T-helper 2 cell treated with Interferon-gamma antibody and Interleukin-4, amounts not matched to agents 5 μg/mL and 100 μg/mL, for 36 hours (primary cell): Measurements from ENCODE around the gene KRT80.

Experiments
- DNase-seq: peaks from one replicate; pipeline ENCODE4 v3.0.0; 2021; ENCODE audit warnings: low spot score
- H3K27ac Mint-ChIP-seq: one replicate; pipeline ENCODE4 v1.8.0; 2021; ENCODE audit warnings: mild to moderate bottlenecking, mixed read lengths
- H3K27me3 Mint-ChIP-seq: one replicate; pipeline ENCODE4 v1.8.0; 2021; ENCODE audit warnings: low read depth, mixed read lengths
- H3K36me3 Mint-ChIP-seq: one replicate; pipeline ENCODE4 v1.8.0; 2021; ENCODE audit warnings: low read depth, mixed read lengths
- H3K4me1 Mint-ChIP-seq: one replicate; pipeline ENCODE4 v1.8.0; 2021; ENCODE audit warnings: low read depth, mixed read lengths
- H3K4me3 Mint-ChIP-seq: one replicate; pipeline ENCODE4 v1.8.0; 2022; ENCODE audit warnings: mild to moderate bottlenecking, moderate library complexity, mixed read lengths
- H3K9me3 Mint-ChIP-seq: one replicate; pipeline ENCODE4 v1.8.0; 2021; ENCODE audit warnings: mixed read lengths

Gene KRT80

DNA sequence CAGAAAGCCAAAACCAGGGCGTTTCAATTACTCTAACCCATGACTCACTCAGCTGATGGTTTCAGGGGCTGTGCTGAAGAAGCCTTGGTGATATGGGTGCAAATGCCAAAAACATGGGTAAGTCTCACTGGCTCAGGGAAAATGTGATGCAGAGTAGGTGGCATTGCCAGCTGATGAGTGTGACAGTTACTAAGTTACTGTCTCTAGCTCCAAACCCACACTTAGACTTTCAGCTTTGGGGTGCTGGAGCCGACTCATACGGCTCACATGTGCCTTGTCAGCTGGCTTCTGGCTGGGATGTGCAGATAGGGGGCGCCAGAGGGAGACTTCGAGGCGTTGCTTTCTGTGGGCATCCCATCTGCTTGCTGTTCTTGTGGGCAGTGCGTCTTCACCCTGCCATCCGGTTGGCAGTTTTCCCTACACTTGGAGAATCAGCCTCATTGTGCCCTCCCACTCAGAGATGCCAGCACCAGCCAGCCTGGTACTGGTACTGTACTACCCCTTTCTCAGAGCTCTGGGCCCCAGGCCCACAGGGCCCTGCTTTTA lies 30.2 kb upstream of the KRT80 start:
- H3K4me1 Mint-ChIP-seq = no peaks in the 10 kb centered on the region
- H3K9me3 Mint-ChIP-seq = no peaks in the 10 kb centered on the region
- no peaks in the 10 kb centered on the region for H3K36me3 Mint-ChIP-seq
- no peak overlapping the region for H3K4me3 Mint-ChIP-seq
- H3K27ac Mint-ChIP-seq = no peak overlapping the region
- H3K27me3 Mint-ChIP-seq = peaks cover 40% of the 10 kb centered on the region
- DNase-seq = peak; percentile 72

DNA sequence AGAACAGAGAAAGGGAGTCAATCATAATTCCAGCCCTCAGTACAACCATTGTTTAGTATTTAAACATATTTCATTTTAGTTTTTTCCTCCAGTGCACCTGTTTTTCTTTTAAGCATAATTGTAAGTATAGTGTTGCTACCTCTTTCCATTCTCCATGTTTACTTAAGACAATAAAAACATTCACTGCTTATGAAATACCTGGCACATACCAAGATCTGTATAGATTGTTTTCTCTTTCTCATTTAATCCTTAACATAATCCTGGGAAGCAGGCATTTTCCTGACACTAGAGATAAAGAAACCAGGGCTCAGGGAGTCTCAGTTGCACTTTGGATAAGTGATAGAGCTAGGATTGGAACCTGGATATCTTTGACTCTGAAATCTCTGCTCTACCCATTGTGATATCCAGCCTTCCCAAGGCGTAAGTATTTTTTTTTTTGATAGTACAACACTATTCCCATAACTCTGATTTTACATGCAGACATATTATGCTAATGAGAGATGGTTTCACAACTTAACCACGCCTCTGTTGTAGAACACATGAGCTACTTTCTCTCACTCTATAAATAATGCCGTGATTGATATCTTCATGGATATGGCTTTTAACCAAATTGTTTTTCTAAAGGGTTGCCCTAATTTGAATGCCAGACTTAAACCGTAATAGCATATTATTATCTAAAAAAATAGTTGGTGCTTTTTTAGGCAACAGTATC lies 29.4 kb upstream of the KRT80 start:
- Mint-ChIP-seq H3K4me1 (no peaks in the 10 kb centered on the region), H3K36me3 (no peaks in the 10 kb centered on the region), H3K4me3 (no peak overlapping the region), H3K9me3 (no peaks in the 10 kb centered on the region), H3K27ac (no peak overlapping the region), H3K27me3 (peaks cover 33% of the 10 kb centered on the region)
- no peak for DNase-seq

DNA sequence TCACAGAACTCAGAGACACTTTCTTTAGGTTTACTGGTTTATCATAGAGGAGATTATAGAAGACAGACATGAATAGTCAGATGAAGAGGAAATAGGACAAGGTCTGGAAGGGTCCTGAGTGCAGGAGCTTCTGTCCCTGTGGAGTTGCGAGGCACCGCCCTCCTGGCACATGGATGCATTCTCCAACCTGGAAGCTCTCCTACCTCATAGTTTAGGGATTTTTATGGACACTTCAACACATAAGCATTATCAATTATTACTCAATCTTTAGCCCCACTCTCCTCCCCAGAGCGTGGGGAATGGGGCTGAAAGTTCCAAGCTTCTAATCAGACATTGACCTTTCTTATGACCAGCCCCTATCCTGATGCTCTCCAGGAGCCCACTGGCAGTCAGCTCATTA lies 28.7 kb upstream of the KRT80 start:
- H3K27me3 Mint-ChIP-seq = peaks cover 29% of the 10 kb centered on the region
- DNase-seq = no peak
- no peaks in the 10 kb centered on the region for H3K36me3 Mint-ChIP-seq
- H3K4me1 Mint-ChIP-seq = no peaks in the 10 kb centered on the region
- H3K4me3 Mint-ChIP-seq = no peak overlapping the region
- no peak overlapping the region for H3K27ac Mint-ChIP-seq
- H3K9me3 Mint-ChIP-seq = no peaks in the 10 kb centered on the region

DNA sequence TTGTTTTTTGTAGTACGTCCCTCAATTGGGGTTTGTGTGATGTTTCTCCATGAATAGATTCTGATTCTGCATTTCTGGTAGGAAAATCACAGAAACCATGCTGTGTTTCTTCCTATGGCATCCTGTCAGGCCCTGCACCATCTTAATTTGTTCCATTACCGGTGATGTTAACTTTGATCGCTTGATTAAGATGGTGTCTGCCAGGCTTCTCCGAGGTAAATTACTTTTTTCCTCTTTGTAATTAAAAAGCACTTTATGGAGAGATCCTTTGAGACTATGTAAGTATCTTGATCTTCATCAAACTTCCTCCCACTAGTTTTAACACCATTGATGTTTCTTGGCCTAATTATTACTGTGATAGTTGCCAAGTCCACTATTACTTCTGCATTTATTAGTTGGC lies 26.2 kb upstream of the KRT80 start:
- Mint-ChIP-seq H3K27me3 (peaks cover 13% of the 10 kb centered on the region), H3K9me3 (no peaks in the 10 kb centered on the region), H3K36me3 (no peaks in the 10 kb centered on the region), H3K4me1 (no peaks in the 10 kb centered on the region), H3K4me3 (no peak overlapping the region), H3K27ac (no peak overlapping the region)
- no peak for DNase-seq

DNA sequence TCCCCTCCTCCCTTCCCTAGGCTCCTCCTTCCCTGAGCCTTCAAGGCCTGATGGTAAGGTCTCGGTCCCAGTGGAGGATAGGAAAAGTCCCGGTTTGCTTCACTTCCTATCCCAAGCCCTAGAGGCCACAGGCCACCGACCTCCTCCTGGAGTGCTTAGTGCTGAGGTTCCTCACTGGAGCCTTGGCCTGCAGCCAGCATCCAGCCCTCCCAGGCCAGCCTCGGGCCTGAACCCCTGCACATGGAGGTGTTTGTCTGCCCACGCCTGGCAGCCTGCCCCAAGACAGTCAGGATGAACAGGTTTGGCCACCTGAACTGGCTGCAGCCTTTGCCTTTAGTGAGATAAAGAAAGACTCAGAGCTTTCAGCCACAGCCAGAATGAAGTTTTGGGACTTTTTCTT lies 25.4 kb upstream of the KRT80 start:
- Mint-ChIP-seq H3K36me3 (no peaks in the 10 kb centered on the region), H3K9me3 (no peaks in the 10 kb centered on the region), H3K4me3 (no peak overlapping the region), H3K27me3 (peaks cover 13% of the 10 kb centered on the region), H3K4me1 (no peaks in the 10 kb centered on the region), H3K27ac (no peak overlapping the region)
- DNase-seq = no peak

DNA sequence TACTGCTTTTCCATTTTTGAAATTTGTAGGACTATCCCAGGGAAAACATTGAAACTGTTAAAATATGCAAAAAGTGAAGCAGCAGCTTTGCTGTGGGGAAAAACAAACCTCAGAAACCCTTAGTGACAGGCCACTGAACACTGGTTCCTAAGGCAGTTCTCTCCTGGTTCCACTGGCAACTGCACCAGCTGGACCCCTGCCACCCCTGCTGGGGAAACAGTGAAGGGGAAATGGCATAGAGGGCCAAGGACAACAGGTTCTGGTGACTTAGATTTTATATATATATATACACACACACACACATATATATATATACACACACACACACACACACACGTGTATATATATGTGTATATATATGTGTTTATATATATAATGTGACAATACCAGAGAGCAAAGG lies 25.0 kb upstream of the KRT80 start:
- H3K27me3 Mint-ChIP-seq = peaks cover 13% of the 10 kb centered on the region
- no peak overlapping the region for H3K27ac Mint-ChIP-seq
- no peaks in the 10 kb centered on the region for H3K4me1 Mint-ChIP-seq
- H3K36me3 Mint-ChIP-seq = no peaks in the 10 kb centered on the region
- H3K4me3 Mint-ChIP-seq = no peak overlapping the region
- no peak for DNase-seq
- no peaks in the 10 kb centered on the region for H3K9me3 Mint-ChIP-seq

DNA sequence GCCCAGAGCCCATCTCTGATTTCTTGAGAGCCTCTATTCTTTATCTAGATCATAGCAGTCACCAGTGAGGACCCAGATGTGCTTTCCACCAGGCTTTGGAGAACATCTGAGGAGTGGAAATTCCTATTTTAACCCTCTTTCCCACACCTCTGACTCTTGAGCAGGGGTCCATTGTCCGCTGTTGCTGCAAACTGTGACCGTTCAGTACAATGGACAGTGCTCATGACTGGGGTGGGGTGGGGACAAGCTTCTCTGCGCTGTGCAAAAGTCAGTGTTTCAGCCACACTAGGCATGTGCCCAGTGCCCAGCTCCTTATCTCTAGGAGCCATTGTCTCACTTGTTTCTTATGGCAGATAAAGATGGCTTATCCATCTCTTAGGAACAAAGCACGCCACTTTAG lies 24.3 kb upstream of the KRT80 start:
- no peak for DNase-seq
- Mint-ChIP-seq H3K27me3 (peaks cover 16% of the 10 kb centered on the region), H3K9me3 (no peaks in the 10 kb centered on the region), H3K4me1 (no peaks in the 10 kb centered on the region), H3K27ac (no peak overlapping the region), H3K36me3 (no peaks in the 10 kb centered on the region), H3K4me3 (no peak overlapping the region)

DNA sequence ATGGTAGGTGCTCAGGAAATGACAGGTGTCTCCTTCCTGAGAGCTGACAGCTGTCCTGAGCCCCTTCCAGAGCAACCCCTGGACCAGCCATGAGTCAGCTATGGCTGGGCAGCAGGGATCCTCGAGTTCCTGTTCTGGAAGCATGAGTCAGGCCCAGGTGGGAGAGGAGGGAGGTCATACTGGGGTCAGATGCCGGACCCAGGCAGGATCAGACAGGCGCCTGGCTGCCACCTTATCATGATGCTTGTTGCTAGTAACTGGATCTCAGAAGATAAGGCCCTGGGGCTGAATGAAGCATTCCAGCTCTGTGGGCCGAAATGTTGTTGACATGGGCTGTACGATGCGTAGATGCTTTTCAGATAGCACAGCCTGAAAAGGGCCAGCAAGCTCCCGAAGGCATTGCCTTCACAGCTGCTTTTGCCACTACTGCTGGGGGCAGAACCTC lies 23.8 kb upstream of the KRT80 start:
- H3K36me3 Mint-ChIP-seq = no peaks in the 10 kb centered on the region

DNA sequence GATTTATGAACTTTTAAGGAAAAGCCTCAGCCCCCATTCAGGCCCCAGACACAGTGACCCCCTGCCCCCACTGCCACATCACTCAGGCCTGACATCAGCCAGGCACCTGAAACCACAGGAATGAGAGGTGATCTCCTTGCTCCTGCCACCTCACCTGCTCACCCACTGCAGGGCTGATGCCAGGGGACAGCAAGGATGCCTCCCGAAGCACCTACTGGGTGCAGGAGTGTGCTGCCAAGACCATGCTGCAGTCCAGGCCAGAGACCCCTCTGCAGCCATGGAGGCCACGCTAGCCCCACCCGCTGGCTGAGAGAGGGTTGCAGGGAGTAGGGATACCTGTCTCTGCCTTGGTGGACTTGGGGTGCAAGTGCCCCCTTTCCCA lies 22.6 kb upstream of the KRT80 start:
- Mint-ChIP-seq H3K4me3 (no peak overlapping the region), H3K27me3 (peaks cover 11% of the 10 kb centered on the region), H3K36me3 (no peaks in the 10 kb centered on the region), H3K27ac (no peak overlapping the region), H3K9me3 (no peaks in the 10 kb centered on the region), H3K4me1 (no peaks in the 10 kb centered on the region)
- no peak for DNase-seq

More for the DNA sequence above, 23.8 kb upstream of the KRT80 start:
- H3K27ac Mint-ChIP-seq = no peak overlapping the region
- no peaks in the 10 kb centered on the region for H3K4me1 Mint-ChIP-seq
- no peaks in the 10 kb centered on the region for H3K9me3 Mint-ChIP-seq
- no peak for DNase-seq
- H3K27me3 Mint-ChIP-seq = peaks cover 14% of the 10 kb centered on the region
- H3K4me3 Mint-ChIP-seq = no peak overlapping the region

DNA sequence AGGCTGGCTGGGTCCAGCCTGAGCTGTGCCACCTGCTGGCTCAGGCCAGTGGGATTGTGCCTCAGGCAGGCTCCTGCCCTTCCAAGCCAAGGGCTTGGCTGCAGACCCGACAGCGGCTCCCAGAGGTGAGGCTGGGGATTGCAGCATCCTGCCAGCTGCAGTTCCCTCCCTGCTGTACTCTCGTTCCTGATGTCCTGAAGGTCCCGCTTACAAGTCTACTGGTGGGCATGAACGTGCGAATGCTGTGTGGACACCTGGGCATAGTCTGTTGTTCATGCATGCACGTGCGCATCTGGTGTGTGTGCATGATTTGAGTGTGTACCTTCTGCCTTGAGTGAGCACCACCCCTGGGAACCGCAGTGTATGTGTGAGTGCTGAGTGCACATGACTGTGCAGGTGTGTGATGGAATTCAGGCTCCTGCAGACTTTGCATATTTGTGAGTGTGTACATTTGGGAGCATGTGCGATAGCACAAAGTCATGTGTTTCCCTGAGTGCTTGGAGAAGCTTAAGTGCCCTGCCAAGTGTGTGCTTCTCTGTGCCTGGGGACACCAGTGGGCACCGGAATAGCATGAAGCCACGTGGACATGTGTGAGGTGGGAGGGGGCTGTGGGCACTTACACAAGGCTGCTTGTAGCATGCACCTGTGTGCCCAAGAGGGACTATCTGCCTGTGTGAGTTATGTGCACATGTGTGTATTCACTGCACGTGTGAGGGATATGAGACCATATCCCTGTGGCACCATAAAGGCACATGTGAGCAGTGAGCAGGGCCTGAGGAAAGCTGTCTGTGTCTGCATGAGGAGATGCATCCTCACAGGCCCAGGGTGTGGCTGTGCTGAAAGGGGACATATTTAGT lies 22.0 kb upstream of the KRT80 start:
- no peaks in the 10 kb centered on the region for H3K9me3 Mint-ChIP-seq
- no peaks in the 10 kb centered on the region for H3K4me1 Mint-ChIP-seq
- H3K4me3 Mint-ChIP-seq = no peak overlapping the region
- H3K27ac Mint-ChIP-seq = no peak overlapping the region
- peaks cover 8% of the 10 kb centered on the region for H3K27me3 Mint-ChIP-seq
- peak; percentile 43 for DNase-seq
- H3K36me3 Mint-ChIP-seq = no peaks in the 10 kb centered on the region

DNA sequence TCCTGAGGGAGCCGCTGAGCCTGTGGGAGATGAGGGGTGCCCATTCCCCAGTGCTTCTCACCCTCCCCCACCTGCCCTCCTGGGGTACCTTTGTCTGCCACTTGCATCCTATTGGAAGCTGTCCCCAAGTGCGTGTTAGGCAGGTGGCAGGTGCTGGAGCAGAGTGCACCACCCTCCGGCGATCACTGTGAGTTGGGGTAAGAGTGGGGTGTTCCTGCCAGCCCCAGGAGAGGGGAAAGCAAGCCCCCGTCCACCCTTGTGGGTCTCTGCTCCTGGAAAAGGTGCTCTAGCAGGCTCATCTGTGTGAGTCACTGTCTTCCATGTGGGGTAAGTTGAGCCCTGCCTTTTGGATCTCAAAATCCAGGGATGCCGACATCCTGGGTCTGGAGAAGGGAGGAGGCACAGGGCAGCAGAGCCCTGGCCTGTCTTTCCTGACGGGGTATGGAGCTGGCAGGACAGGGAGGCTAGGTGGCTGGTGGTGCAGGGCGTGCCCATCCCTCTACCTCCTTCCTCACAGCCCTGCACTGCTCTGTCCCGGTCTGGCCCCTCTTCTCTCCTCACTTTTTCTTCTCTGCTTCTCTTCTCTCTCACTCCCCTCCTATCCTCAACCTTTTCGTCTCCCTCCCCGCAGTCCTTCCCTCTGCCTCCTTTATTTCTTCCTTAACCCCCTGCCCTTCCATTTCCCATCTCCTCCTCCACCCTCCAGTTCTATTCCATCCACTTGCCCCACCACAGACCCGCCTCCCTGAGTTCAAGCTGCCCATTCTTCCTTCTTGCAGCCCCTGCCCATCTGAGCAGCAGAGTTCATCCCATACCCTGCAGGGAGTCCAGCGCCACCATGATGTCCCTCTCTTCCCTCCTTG lies 21.1 kb upstream of the KRT80 start:
- Mint-ChIP-seq H3K9me3 (no peaks in the 10 kb centered on the region), H3K27ac (no peak overlapping the region), H3K4me3 (no peak overlapping the region), H3K27me3 (peaks cover 11% of the 10 kb centered on the region), H3K4me1 (no peaks in the 10 kb centered on the region), H3K36me3 (no peaks in the 10 kb centered on the region)
- DNase-seq = no peak

DNA sequence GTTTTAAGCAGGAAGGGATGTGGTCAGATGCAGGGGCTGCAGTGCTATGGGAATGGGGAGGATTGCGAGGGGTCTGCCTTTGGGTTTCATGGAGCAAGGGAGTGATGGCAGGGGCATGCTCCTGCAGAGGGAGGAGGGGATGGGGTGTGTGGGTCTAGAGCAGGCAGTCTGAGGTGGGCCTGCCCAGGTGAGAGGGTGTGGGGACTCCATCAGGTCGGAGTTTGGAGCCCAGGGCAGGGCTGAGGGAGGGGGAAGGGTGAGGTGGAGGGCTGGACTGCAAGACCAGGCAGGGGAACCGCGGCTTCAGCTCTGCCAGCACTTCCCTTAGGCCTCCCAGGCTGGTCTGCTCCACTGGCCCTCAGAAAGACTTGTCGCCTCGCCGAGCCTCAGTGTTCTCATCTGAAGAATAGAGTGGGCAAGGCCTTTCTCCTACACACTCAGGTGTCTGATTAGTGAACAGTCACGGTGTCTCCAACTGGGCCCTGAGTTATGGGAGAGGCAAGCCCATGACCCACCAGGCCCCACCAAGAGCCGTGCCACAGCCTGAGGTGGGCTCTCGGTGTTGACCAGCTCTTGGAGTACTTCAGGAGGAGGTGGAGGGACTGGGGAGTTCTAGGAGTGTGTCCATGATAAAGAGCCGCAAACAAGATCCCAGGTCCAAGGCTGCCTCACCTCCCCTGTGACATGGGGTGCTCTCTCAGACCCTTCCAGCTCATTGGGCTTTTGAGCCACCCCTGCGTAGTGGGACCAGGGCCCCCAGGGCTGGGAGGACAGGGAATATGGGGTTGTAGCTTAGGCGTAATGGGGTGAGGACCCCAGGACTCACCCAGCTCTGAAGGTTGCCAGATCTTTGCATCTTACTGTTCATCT lies 20.1 kb upstream of the KRT80 start:
- Mint-ChIP-seq H3K4me1 (no peaks in the 10 kb centered on the region), H3K4me3 (no peak overlapping the region), H3K27ac (no peak overlapping the region), H3K9me3 (no peaks in the 10 kb centered on the region), H3K36me3 (no peaks in the 10 kb centered on the region), H3K27me3 (peaks cover 9% of the 10 kb centered on the region)
- no peak for DNase-seq
